GM23338 (cell line): ENCODE data around the gene PLD5. TPM values are rescaled to one million over a fixed set of nuclear protein-coding genes. Genes with fewer than 3 reads are reported as not detected.

Source experiments
- ATAC-seq: fragments of 200-7000 bp; cut with Tn5 transposase; 3 replicates; pipeline ENCODE4 v1.9.1; 2020
- DNase-seq: peaks from one replicate; pipeline ENCODE4 v3.0.0-alpha.2; 2015; ENCODE audit warnings: low spot score
- H2AFZ ChIP-seq: fragments of 200-600 bp; sonication (generic); 2 replicates; pipeline ENCODE4 v1.8.0; 2016; ENCODE audit warnings: antibody characterized with exemption, mild to moderate bottlenecking, moderate library complexity
- H3F3A ChIP-seq: fragments of 200-600 bp; sonication (generic); replicated peaks from 2 replicates; pipeline ENCODE4 v1.8.0; 2017; ENCODE audit warnings: antibody characterized with exemption, mixed run types, low read depth
- H3K27ac ChIP-seq: fragments of 200-600 bp; sonication (generic); 2 replicates; pipeline ENCODE4 v1.6.1; 2016; ENCODE audit warnings: low read depth
- H3K27me3 ChIP-seq: fragments of 200-600 bp; sonication (generic); 2 replicates; pipeline ENCODE4 v1.8.0; 2016; ENCODE audit warnings: mild to moderate bottlenecking, mixed run types, moderate library complexity; ENCODE audit not compliant: insufficient read depth
- H3K36me3 ChIP-seq: fragments of 200-600 bp; sonication (generic); 2 replicates; pipeline ENCODE4 v1.8.0; 2016; ENCODE audit warnings: mild to moderate bottlenecking; ENCODE audit not compliant: insufficient read depth
- H3K4me1 ChIP-seq: fragments of 200-600 bp; sonication (generic); 2 replicates; pipeline ENCODE4 v1.8.0; 2016; ENCODE audit warnings: mild to moderate bottlenecking, moderate library complexity; ENCODE audit not compliant: insufficient read depth
- H3K4me2 ChIP-seq: fragments of 200-600 bp; sonication (generic); 2 replicates; pipeline ENCODE4 v1.7.1; 2017; ENCODE audit warnings: mixed run types
- H3K4me3 ChIP-seq: fragments of 200-600 bp; sonication (generic); 2 replicates; pipeline ENCODE4 v1.6.1; 2016; ENCODE audit warnings: mixed run types
- H3K79me2 ChIP-seq: fragments of 200-600 bp; sonication (generic); replicated peaks from 2 replicates; pipeline ENCODE4 v1.8.0; 2017; ENCODE audit warnings: mild to moderate bottlenecking; ENCODE audit not compliant: insufficient read depth
- H3K9me2 ChIP-seq: fragments of 200-600 bp; sonication (generic); 2 replicates; pipeline ENCODE4 v1.8.0; 2017; ENCODE audit not compliant: insufficient read depth
- H4K20me1 ChIP-seq: fragments of 200-600 bp; sonication (generic); replicated peaks from 2 replicates; pipeline ENCODE4 v1.8.0; 2017; ENCODE audit warnings: mild to moderate bottlenecking; ENCODE audit not compliant: insufficient read depth
- H3K27ac Mint-ChIP-seq: 2 replicates; pipeline ENCODE4 v1.8.0; 2020; ENCODE audit warnings: inconsistent platforms, mild to moderate bottlenecking, moderate library complexity, mixed read lengths
- H3K27me3 Mint-ChIP-seq: 3 replicates; pipeline ENCODE4 v1.8.0; 2022; ENCODE audit warnings: low read depth, mild to moderate bottlenecking, moderate library complexity, mixed read lengths, inconsistent platforms; ENCODE audit not compliant: insufficient read depth, poor library complexity
- H3K36me3 Mint-ChIP-seq: 3 replicates; pipeline ENCODE4 v1.8.0; 2021; ENCODE audit warnings: low read depth, mild to moderate bottlenecking, inconsistent platforms, moderate library complexity, mixed read lengths
- H3K4me1 Mint-ChIP-seq: 3 replicates; pipeline ENCODE4 v1.8.0; 2020; ENCODE audit warnings: mild to moderate bottlenecking, inconsistent platforms, mixed read lengths
- H3K4me3 Mint-ChIP-seq: 3 replicates; pipeline ENCODE4 v1.8.0; 2021; ENCODE audit warnings: moderate library complexity, mild to moderate bottlenecking, inconsistent platforms, mixed read lengths
- H3K9me3 Mint-ChIP-seq: 3 replicates; pipeline ENCODE4 v1.8.0; 2020; ENCODE audit warnings: moderate library complexity, mild to moderate bottlenecking, inconsistent platforms, mixed read lengths
- CREB1 ChIP-seq: fragments of 250-450 bp; sonication (Bioruptor Pico); IDR thresholded peaks from 2 replicates; pipeline ENCODE4 v1.5.0; 2020; ENCODE audit warnings: low read depth, mild to moderate bottlenecking, moderate library complexity
- CTCF ChIP-seq, 2 experiments: fragments of 200-600 bp in 1 of 2; sonication (generic) in 1 of 2; conservative IDR thresholded peaks; 2 replicates each; pipeline versions ENCODE4 v1.5.1 to v1.6.1; 2016 to 2017; ENCODE audit warnings: antibody characterized with exemption in 2 of 2, low read depth in 2 of 2, mild to moderate bottlenecking in 2 of 2, moderate library complexity in 1 of 2
- EZH2 ChIP-seq: fragments of 200-600 bp; sonication (generic); IDR thresholded peaks from one replicate; pipeline ENCODE4 v1.8.0; 2017; ENCODE audit warnings: antibody characterized with exemption, mild to moderate bottlenecking, low read depth; ENCODE audit not compliant: unreplicated experiment
- EZH2phosphoT487 ChIP-seq: fragments of 200-600 bp; sonication (generic); IDR thresholded peaks from one replicate; pipeline ENCODE4 v1.8.1; 2018; ENCODE audit warnings: antibody characterized with exemption; ENCODE audit not compliant: unreplicated experiment
- JUNB ChIP-seq: IDR thresholded peaks from one replicate; pipeline ENCODE4 v1.6.1; 2016; ENCODE audit warnings: antibody characterized with exemption; ENCODE audit not compliant: unreplicated experiment
- NANOG ChIP-seq: IDR thresholded peaks from 2 replicates; pipeline ENCODE4 v1.6.1; 2016; ENCODE audit warnings: antibody characterized with exemption, borderline replicate concordance
- POLR2AphosphoS5 ChIP-seq: IDR thresholded peaks from 2 replicates; pipeline ENCODE4 v1.6.1; 2016; ENCODE audit warnings: antibody characterized with exemption, low read depth
- STAT1 ChIP-seq: IDR thresholded peaks from one replicate; pipeline ENCODE4 v1.6.1; 2016; ENCODE audit warnings: antibody characterized with exemption; ENCODE audit not compliant: unreplicated experiment
- ZNF114 ChIP-seq: fragments of 250-450 bp; sonication (Bioruptor Pico); IDR thresholded peaks from 2 replicates; pipeline ENCODE4 v1.5.0; 2020; ENCODE audit warnings: mild to moderate bottlenecking, moderate library complexity
- ZNF331 ChIP-seq: fragments of 250-450 bp; sonication (Bioruptor Pico); IDR thresholded peaks from 2 replicates; pipeline ENCODE4 v1.5.0; 2020; ENCODE audit warnings: low read depth, mild to moderate bottlenecking, moderate library complexity
- ZNF462 ChIP-seq: fragments of 250-450 bp; sonication (Bioruptor Pico); IDR thresholded peaks from 2 replicates; pipeline ENCODE4 v1.5.0; 2020; ENCODE audit warnings: mild to moderate bottlenecking, moderate library complexity
- polyA plus RNA-seq: library from polyadenylated mRNA; unstranded; fragments of >200 nt; fragmentation: Nextera tagmentation; extraction: Ambion mirVana; gene quantifications from 2 replicates; pipeline ENCODE4 v1.2.1, GENCODE V29; 2016
- total RNA-seq: library from RNA; depleted of rRNA; stranded (reverse); fragments of >200 nt; shearing (Covaris generic); gene quantifications from 2 replicates; pipeline ENCODE4 v1.2.3, GENCODE V29; 2014
- TF ChIP-seq, protein P1 (sequence below): IDR thresholded peaks from one replicate; pipeline ENCODE4 v1.6.1; 2018; ENCODE audit warnings: antibody characterized with exemption; ENCODE audit not compliant: unreplicated experiment
- TF ChIP-seq, protein P2 (sequence below): IDR thresholded peaks from 2 replicates; pipeline ENCODE4 v1.6.1; 2016; ENCODE audit warnings: antibody characterized with exemption

Gene PLD5
- total and polyA plus RNA-seq, 2 experiments from 2014 or later: 5.5 to 5.8 TPM

DNA sequence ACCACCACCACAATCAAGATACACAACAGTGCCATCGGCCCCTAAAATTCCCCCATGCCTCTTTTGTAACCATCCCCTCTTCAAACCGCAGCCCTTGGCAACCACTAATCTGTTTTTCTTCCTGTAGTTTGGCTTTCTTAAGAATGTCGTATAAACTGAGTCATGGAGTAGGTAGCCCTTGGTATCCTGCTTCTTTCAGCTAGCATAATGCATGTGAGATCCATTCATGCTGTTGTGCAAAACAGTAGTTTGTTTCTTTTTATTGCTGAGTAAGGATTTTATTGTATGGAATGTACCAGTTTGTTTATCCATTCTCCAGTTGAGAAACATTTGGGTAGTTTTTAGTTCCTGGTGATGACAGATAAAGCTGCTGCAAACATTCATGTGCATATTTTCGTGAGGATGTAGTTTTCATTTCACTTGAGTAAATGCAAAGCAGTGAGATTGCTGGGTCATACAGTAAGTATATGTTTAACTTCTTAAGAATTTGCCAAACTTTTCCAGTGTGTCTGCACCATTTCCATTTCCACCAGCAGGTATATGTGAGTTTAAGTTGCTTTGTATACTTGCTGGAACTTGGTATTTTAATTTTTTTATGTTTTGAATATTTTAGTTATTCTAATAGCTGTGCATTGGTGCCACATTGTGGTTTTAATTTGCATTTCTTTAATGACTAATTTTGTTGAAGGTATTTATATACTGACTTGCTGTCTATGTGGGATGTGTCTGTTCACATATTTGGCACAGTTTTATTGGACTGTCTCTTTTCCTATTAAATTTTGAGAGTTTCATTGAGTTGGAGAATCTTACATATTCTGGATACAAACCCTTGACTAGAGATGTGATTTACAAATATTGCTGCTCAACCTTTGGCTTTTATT is 377.2 kb downstream of the PLD5 start:
- Histone ChIP-seq H3K4me2 (peak overlapping the region; percentile 51; the same call in 1 of the 2 replicates), H4K20me1 (no peaks in the 10 kb centered on the region), H3F3A (no peaks in the 10 kb centered on the region), H2AFZ (no peak overlapping the region), H3K4me3 (no peak overlapping the region), H3K27me3 (no peaks in the 10 kb centered on the region), H3K27ac (peak overlapping the region; percentile 76), H3K9me2 (no peaks in the 10 kb centered on the region), H3K36me3 (no peaks in the 10 kb centered on the region), H3K79me2 (no peaks in the 10 kb centered on the region), H3K4me1 (peaks cover 14% of the 10 kb centered on the region)
- H3K36me3 Mint-ChIP-seq: peaks cover 11% of the 10 kb centered on the region; the same call in 2 of the 3 replicates
- peak overlapping the region; percentile 36; the same call in 1 of the 2 replicates for H3K27ac Mint-ChIP-seq
- H3K27me3 Mint-ChIP-seq: no peaks in the 10 kb centered on the region
- peak; percentile 18 for DNase-seq
- peaks cover 10% of the 10 kb centered on the region; the same call in 1 of the 3 replicates for H3K9me3 Mint-ChIP-seq
- no peak for ATAC-seq
- no peak overlapping the region for H3K4me3 Mint-ChIP-seq
- no peak for TF ChIP-seq STAT1
- TF ChIP-seq, protein P1, sequence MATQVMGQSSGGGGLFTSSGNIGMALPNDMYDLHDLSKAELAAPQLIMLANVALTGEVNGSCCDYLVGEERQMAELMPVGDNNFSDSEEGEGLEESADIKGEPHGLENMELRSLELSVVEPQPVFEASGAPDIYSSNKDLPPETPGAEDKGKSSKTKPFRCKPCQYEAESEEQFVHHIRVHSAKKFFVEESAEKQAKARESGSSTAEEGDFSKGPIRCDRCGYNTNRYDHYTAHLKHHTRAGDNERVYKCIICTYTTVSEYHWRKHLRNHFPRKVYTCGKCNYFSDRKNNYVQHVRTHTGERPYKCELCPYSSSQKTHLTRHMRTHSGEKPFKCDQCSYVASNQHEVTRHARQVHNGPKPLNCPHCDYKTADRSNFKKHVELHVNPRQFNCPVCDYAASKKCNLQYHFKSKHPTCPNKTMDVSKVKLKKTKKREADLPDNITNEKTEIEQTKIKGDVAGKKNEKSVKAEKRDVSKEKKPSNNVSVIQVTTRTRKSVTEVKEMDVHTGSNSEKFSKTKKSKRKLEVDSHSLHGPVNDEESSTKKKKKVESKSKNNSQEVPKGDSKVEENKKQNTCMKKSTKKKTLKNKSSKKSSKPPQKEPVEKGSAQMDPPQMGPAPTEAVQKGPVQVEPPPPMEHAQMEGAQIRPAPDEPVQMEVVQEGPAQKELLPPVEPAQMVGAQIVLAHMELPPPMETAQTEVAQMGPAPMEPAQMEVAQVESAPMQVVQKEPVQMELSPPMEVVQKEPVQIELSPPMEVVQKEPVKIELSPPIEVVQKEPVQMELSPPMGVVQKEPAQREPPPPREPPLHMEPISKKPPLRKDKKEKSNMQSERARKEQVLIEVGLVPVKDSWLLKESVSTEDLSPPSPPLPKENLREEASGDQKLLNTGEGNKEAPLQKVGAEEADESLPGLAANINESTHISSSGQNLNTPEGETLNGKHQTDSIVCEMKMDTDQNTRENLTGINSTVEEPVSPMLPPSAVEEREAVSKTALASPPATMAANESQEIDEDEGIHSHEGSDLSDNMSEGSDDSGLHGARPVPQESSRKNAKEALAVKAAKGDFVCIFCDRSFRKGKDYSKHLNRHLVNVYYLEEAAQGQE: no peak
- TF ChIP-seq ZNF114 (CRISPR knock-in tag): no peak
- TF ChIP-seq, protein P2, sequence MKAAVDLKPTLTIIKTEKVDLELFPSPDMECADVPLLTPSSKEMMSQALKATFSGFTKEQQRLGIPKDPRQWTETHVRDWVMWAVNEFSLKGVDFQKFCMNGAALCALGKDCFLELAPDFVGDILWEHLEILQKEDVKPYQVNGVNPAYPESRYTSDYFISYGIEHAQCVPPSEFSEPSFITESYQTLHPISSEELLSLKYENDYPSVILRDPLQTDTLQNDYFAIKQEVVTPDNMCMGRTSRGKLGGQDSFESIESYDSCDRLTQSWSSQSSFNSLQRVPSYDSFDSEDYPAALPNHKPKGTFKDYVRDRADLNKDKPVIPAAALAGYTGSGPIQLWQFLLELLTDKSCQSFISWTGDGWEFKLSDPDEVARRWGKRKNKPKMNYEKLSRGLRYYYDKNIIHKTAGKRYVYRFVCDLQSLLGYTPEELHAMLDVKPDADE: no peak
- no peak for TF ChIP-seq JUNB
- no peak for TF ChIP-seq EZH2
- TF ChIP-seq NANOG: no peak
- no peak for TF ChIP-seq CREB1 (CRISPR knock-in tag)
- TF ChIP-seq ZNF462: no peak
- no peak for TF ChIP-seq EZH2phosphoT487
- TF ChIP-seq POLR2AphosphoS5: no peak
- TF ChIP-seq ZNF331 (CRISPR knock-in tag): no peak
- no peak for TF ChIP-seq CTCF (conservative IDR thresholded peaks at IDR 0.05; ENCODE audit: low read depth in 2 of 2)
- H3K4me1 Mint-ChIP-seq: peaks cover 16% of the 10 kb centered on the region
